ENCODE measurements around the gene RING1.

Gene RING1

GRCh38 chr6:33247977-33248642 is 39.8 kb downstream of the RING1 start:
- peak; percentile 71 for DNase-seq (ENCODE audit: low read depth, low spot score)

GRCh38 chr6:33248643-33248931 is 40.3 kb downstream of the RING1 start:
- no peak for DNase-seq (ENCODE audit: low read depth, low spot score)

- peak; percentile 97 for DNase-seq (ENCODE audit: low read depth, low spot score)
Measured at GRCh38 chr6:33248932-33249731, 40.8 kb downstream of the RING1 start.

GRCh38 chr6:33249732-33250630 is 41.7 kb downstream of the RING1 start:
- no peak for DNase-seq (ENCODE audit: low read depth, low spot score)

- DNase-seq (ENCODE audit: low read depth, low spot score), result no peak
Measured at GRCh38 chr6:33250731-33251130, 42.4 kb downstream of the RING1 start.

- no peak for DNase-seq (ENCODE audit: low read depth, low spot score)
Measured at GRCh38 chr6:33251395-33252012, 43.2 kb downstream of the RING1 start.

GRCh38 chr6:33252759-33253158 is 44.5 kb downstream of the RING1 start:
- no peak for DNase-seq (ENCODE audit: low read depth, low spot score)

- DNase-seq (ENCODE audit: low read depth, low spot score), result no peak
Measured at GRCh38 chr6:33254591-33254990, 46.3 kb downstream of the RING1 start.

GRCh38 chr6:33259032-33259431 is 50.7 kb downstream of the RING1 start:
- DNase-seq (ENCODE audit: low read depth, low spot score), result no peak
